Liver (tissue), 9 donors: ENCODE results near the gene DNHD1. TPM values are rescaled to one million over a fixed set of nuclear protein-coding genes. Genes with fewer than 3 reads are reported as not detected.

Source experiments
- DNase-seq: peaks from one replicate; pipeline ENCODE4 v3.0.0-alpha.2; 2017; ENCODE audit warnings: low spot score
- H3K27ac ChIP-seq, 2 donors: one replicate each; pipeline ENCODE4 v1.7.0; 2013; ENCODE audit warnings: inconsistent platforms in 2 of 2, low read length in 2 of 2, control low read depth in 1 of 2, low read depth in 1 of 2, mild to moderate bottlenecking in 1 of 2
- H3K27me3 ChIP-seq, 4 donors: one replicate each; pipeline versions ENCODE4 v1.6.1 to v1.7.0; 2013; ENCODE audit warnings: low read length in 3 of 4, inconsistent platforms in 1 of 4, mild to moderate bottlenecking in 1 of 4, moderate library complexity in 1 of 4; ENCODE audit not compliant: control insufficient read depth in 4 of 4, insufficient read depth in 4 of 4
- H3K36me3 ChIP-seq, 4 donors: one replicate each; pipeline versions ENCODE4 v1.6.1 to v1.7.0; 2013; ENCODE audit warnings: low read length in 3 of 4, mild to moderate bottlenecking in 3 of 4, low read depth in 1 of 4, moderate library complexity in 1 of 4; ENCODE audit not compliant: control insufficient read depth in 4 of 4, insufficient read depth in 3 of 4
- H3K4me1 ChIP-seq, 4 donors: one replicate each; pipeline versions ENCODE4 v1.6.1 to v1.7.0; 2013; ENCODE audit warnings: low read length in 3 of 4, mild to moderate bottlenecking in 3 of 4, moderate library complexity in 1 of 4; ENCODE audit not compliant: control insufficient read depth in 4 of 4, insufficient read depth in 4 of 4
- H3K4me3 ChIP-seq, 3 donors: one replicate each; pipeline versions ENCODE4 v1.6.1 to v1.7.0; 2013; ENCODE audit warnings: low read length in 3 of 3, control low read depth in 1 of 3, low read depth in 1 of 3, mild to moderate bottlenecking in 1 of 3
- H3K9ac ChIP-seq, 2 donors: one replicate each; pipeline ENCODE4 v1.7.0; 2013; ENCODE audit warnings: low read length in 2 of 2, mild to moderate bottlenecking in 2 of 2, moderate library complexity in 2 of 2, control low read depth in 1 of 2, low read depth in 1 of 2
- H3K9me3 ChIP-seq, 4 donors: one replicate each; pipeline versions ENCODE4 v1.6.1 to v1.7.0; 2013; ENCODE audit warnings: low read length in 3 of 4; ENCODE audit not compliant: control insufficient read depth in 4 of 4
- ATF3 ChIP-seq: IDR thresholded peaks from 2 replicates; pipeline ENCODE4 v1.6.1; 2016; ENCODE audit warnings: antibody characterized with exemption
- CTCF ChIP-seq: fragments of 150-350 bp; IDR thresholded peaks from 2 replicates; pipeline ENCODE4 v1.5.1; 2017; ENCODE audit warnings: improper control_type of control experiment, low read depth, low read length; ENCODE audit not compliant: missing input control
- EGR1 ChIP-seq, 2 donors: IDR thresholded peaks; 2 replicates each; pipeline ENCODE4 v1.6.1; 2016 to 2018; ENCODE audit warnings: antibody characterized with exemption in 2 of 2, low read depth in 2 of 2
- FOXA1 ChIP-seq: IDR thresholded peaks from 2 replicates; pipeline ENCODE4 v1.6.1; 2016; ENCODE audit warnings: antibody characterized with exemption
- FOXA2 ChIP-seq: IDR thresholded peaks from 2 replicates; pipeline ENCODE4 v1.6.1; 2016; ENCODE audit warnings: antibody characterized with exemption
- GABPA ChIP-seq, 2 donors: IDR thresholded peaks in 1 of 2; conservative IDR thresholded peaks in 1 of 2; 2 replicates each; pipeline ENCODE4 v1.6.1; 2016; ENCODE audit warnings: antibody characterized with exemption in 2 of 2, mild to moderate bottlenecking in 1 of 2, moderate library complexity in 1 of 2
- HNF4A ChIP-seq, 2 donors: conservative IDR thresholded peaks; 2 replicates each; pipeline ENCODE4 v1.6.1; 2016; ENCODE audit warnings: antibody characterized with exemption in 2 of 2, mild to moderate bottlenecking in 2 of 2
- HNF4G ChIP-seq: IDR thresholded peaks from 2 replicates; pipeline ENCODE4 v1.6.1; 2016; ENCODE audit warnings: antibody characterized with exemption
- JUND ChIP-seq, 2 donors: IDR thresholded peaks; 2 replicates each; pipeline ENCODE4 v1.6.1; 2016; ENCODE audit warnings: antibody characterized with exemption in 2 of 2
- NR2F2 ChIP-seq: IDR thresholded peaks from 2 replicates; pipeline ENCODE4 v1.6.1; 2016; ENCODE audit warnings: antibody characterized with exemption
- RAD21 ChIP-seq, 2 donors: IDR thresholded peaks; 2 replicates each; pipeline ENCODE4 v1.6.1; 2016; ENCODE audit warnings: antibody characterized with exemption in 2 of 2, mild to moderate bottlenecking in 2 of 2
- REST ChIP-seq: IDR thresholded peaks from 2 replicates; pipeline ENCODE4 v1.6.1; 2016; ENCODE audit warnings: antibody characterized with exemption, mild to moderate bottlenecking
- RXRA ChIP-seq, 2 donors: IDR thresholded peaks; 2 replicates each; pipeline ENCODE4 v1.6.1; 2017 to 2018; ENCODE audit warnings: antibody characterized with exemption in 2 of 2, mild to moderate bottlenecking in 1 of 2
- SP1 ChIP-seq: IDR thresholded peaks from 2 replicates; pipeline ENCODE4 v1.6.1; 2018; ENCODE audit warnings: antibody characterized with exemption, mild to moderate bottlenecking
- TAF1 ChIP-seq: conservative IDR thresholded peaks from 2 replicates; pipeline ENCODE4 v1.6.1; 2016; ENCODE audit warnings: antibody characterized with exemption, mild to moderate bottlenecking
- YY1 ChIP-seq: IDR thresholded peaks from 2 replicates; pipeline ENCODE4 v1.6.1; 2016; ENCODE audit warnings: antibody characterized with exemption, mild to moderate bottlenecking
- WGBS: extraction: QIAGEN DNeasy Blood & Tissue Kit; methylation state at CpG from one replicate; pipeline ENCODE4 v1.1.7; 2013; 5-methylcytosine and 5-hydroxymethylcytosine counted together
- polyA plus RNA-seq, 2 donors: library from polyadenylated mRNA; stranded (reverse) in 1 of 2; unstranded in 1 of 2; fragments of 200-250 nt in 1 of 2; fragments of >200 nt in 1 of 2; fragmentation: Nextera tagmentation in 1 of 2; extraction: Ambion mirVana in 1 of 2; gene quantifications; one replicate each; pipeline versions ENCODE4 v1.2.1 to v1.2.3, GENCODE V29; 2013 to 2015
- total RNA-seq, 2 donors: library from RNA; depleted of rRNA; stranded (reverse); fragments of >200 nt; gene quantifications; one replicate each; pipeline ENCODE4 v1.2.3, GENCODE V29; 2014
- TF ChIP-seq, protein P1 (sequence below): IDR thresholded peaks from 2 replicates; pipeline ENCODE4 v1.6.1; 2016; ENCODE audit warnings: antibody characterized with exemption
- TF ChIP-seq, protein P2 (sequence below): IDR thresholded peaks from 2 replicates; pipeline ENCODE4 v1.6.1; 2016; ENCODE audit warnings: antibody characterized with exemption
- donor health status: healthy.
- donor health status: healthy.
- donor health status: healthy.
- donor health status: healthy.
- donor health status: healthy.

DNHD1 gene
- total and polyA plus RNA-seq, 4 donors, result 2.1 to 23.6 (median 5.0) TPM

DNA sequence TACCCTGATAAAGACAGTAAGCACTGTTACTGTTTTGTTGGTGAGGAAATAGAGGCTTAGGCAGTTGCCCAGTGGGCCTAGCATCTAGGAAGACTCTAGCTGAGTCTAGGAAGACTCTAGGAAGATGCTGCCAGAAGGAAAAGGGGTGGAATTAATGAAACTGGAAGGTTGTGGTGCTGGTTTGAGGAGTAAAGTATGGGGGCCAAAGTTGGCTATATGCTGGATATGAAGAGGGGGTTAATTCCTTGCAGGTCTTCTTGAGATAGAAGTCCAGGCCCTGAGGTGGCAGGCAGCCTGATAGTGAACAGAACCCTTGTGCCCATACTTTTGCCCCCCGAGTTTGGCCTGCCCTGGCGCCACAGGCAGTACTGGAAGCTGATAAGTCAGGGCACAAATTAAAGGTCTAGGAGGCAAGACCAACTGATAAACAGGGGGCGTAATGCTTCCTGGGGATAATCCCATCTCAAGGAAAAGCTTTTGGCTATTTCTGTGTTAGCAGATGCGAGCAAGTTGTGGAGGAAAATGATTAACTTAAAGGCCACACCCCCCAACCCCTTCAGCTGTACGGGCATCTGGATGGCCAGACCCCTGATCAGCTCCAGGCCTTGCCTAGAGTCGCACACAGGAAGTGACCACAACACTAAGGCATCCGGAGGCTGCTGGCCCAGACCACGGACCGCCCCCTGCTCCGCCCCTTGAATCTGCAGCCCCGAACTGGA is 109.5 kb downstream of the DNHD1 start:
- peak; percentile 80 for DNase-seq
- Histone ChIP-seq H3K4me3 (no peak overlapping the region), H3K4me1 (peaks cover 7 to 58% (median 43%) of the 10 kb centered on the region in 4 donors), H3K36me3 (peaks cover 7 to 30% (median 27%) of the 10 kb centered on the region in 4 donors), H3K27me3 (no peaks in the 10 kb centered on the region), H3K9ac (peak overlapping the region in 1 of 2 donors; percentile 5), H3K9me3 (no peaks in the 10 kb centered on the region), H3K27ac (peak overlapping the region; percentile 77 to 86)
- TF ChIP-seq EGR1 (IDR thresholded peaks at IDR 0.05; ENCODE audit: low read depth in 2 of 2) (no peak), SP1 (peak; percentile 70), TAF1 (no peak), NR2F2 (peak; percentile 57), HNF4G (no peak), RXRA (IDR thresholded peaks at IDR 0.05) (peak in 1 of 2 donors; percentile 10), RAD21 (IDR thresholded peaks at IDR 0.05) (peak in 1 of 2 donors; percentile 27), ATF3 (peak; percentile 21), JUND (IDR thresholded peaks at IDR 0.05) (peak; percentile 87 to 92), FOXA1 (no peak), HNF4A (conservative IDR thresholded peaks at IDR 0.05) (peak in 1 of 2 donors; percentile 11), YY1 (no peak), GABPA (IDR thresholded peaks at IDR 0.05 in 1 of 2, conservative IDR thresholded peaks at IDR 0.05 in 1 of 2) (peak; percentile 66 to 81), REST (peak; percentile 21)
- TF ChIP-seq, protein P1, sequence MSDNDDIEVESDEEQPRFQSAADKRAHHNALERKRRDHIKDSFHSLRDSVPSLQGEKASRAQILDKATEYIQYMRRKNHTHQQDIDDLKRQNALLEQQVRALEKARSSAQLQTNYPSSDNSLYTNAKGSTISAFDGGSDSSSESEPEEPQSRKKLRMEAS, result no peak
- WGBS, result 30% methylated on average over 11 of the region's 11 CpGs

DNA sequence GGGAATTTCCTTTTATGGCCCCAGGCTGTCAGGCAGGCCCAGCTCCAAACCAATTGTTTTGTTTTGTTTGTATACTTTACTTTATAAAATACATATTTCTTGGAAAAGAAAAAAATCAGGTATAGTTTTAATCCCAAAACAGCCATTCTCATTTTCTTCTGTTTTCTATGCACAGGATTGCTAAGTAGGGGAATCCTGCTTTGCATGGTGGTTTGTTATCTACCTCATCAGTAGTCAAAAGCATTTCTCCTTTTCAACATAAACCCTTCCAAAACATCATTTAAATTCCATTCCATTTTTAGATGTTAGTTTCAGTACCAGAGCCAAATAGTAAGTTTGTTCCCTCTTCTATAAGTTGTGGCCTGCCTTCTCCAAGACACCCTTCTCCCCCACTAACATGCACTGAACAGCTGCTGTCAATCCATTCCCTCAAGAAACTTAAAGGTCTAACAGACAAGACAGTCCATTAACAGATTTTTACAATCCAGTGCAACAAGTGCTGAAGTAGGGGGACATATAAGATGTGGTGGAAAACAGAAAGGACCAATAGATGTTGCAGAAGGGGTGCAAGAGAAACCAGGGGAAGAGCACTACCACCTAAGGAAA is 110.2 kb downstream of the DNHD1 start:
- H3K27me3 ChIP-seq, result no peaks in the 10 kb centered on the region
- peak overlapping the region in 1 of 2 donors; percentile 51 for H3K9ac ChIP-seq
- DNase-seq, result no peak
- H3K27ac ChIP-seq, result peak overlapping the region; percentile 58 to 77
- TF ChIP-seq GABPA (IDR thresholded peaks at IDR 0.05 in 1 of 2, conservative IDR thresholded peaks at IDR 0.05 in 1 of 2) (no peak), YY1 (no peak), CTCF (no peak), RXRA (IDR thresholded peaks at IDR 0.05) (no peak), ATF3 (no peak), EGR1 (IDR thresholded peaks at IDR 0.05; ENCODE audit: low read depth in 2 of 2) (no peak), SP1 (no peak), RAD21 (IDR thresholded peaks at IDR 0.05) (no peak), FOXA1 (no peak), FOXA2 (no peak), HNF4G (no peak)
- TF ChIP-seq, protein P1, result no peak
- TF ChIP-seq, protein P2, sequence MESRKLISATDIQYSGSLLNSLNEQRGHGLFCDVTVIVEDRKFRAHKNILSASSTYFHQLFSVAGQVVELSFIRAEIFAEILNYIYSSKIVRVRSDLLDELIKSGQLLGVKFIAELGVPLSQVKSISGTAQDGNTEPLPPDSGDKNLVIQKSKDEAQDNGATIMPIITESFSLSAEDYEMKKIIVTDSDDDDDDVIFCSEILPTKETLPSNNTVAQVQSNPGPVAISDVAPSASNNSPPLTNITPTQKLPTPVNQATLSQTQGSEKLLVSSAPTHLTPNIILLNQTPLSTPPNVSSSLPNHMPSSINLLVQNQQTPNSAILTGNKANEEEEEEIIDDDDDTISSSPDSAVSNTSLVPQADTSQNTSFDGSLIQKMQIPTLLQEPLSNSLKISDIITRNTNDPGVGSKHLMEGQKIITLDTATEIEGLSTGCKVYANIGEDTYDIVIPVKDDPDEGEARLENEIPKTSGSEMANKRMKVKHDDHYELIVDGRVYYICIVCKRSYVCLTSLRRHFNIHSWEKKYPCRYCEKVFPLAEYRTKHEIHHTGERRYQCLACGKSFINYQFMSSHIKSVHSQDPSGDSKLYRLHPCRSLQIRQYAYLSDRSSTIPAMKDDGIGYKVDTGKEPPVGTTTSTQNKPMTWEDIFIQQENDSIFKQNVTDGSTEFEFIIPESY, result no peak
- no peaks in the 10 kb centered on the region for H3K9me3 ChIP-seq
- H3K4me1 ChIP-seq, result peaks cover 3 to 52% (median 37%) of the 10 kb centered on the region in 4 donors
- H3K36me3 ChIP-seq, result peaks cover 7 to 30% (median 27%) of the 10 kb centered on the region in 4 donors
- no peak overlapping the region for H3K4me3 ChIP-seq
